ENCODE results near the gene QRICH2.

DNA sequence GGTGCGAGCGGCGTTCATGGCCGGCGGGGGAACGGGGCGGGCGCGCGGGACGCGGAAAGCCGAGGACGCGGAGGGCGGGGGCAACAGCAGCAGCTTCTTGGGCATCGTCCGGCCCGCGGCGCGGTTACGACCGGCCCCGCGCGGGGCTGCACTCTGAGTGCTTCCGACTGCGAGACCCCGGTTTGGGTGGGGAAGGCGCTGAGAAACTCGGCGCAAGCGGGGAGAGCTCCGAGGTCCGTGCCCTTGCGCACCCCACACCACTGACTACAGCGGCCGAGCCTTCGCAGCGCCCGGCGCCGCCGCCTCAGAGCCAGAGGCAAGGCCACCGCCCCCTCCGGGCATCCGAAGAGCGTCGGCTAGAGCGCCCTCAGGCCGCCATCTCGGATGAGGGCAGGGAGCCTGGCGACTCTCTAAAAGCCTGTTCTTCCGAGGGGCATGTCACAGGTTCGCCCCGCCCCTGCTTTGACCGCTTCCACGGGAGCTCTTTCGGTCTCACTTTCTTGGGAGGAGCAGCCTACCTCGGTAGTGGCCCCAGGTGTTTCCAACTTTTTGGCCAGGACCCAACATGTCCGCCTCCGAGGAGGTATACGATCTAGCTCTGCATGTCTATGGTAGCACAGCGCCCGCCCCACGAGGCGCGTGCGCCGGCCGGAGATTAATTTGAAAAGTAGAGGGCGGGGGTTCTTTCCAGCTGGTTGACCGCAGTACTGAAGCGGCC, 45.7 kb upstream of the QRICH2 start, which contains the start of gene PRPSAP1:
- TF ChIP-seq, protein P1, sequence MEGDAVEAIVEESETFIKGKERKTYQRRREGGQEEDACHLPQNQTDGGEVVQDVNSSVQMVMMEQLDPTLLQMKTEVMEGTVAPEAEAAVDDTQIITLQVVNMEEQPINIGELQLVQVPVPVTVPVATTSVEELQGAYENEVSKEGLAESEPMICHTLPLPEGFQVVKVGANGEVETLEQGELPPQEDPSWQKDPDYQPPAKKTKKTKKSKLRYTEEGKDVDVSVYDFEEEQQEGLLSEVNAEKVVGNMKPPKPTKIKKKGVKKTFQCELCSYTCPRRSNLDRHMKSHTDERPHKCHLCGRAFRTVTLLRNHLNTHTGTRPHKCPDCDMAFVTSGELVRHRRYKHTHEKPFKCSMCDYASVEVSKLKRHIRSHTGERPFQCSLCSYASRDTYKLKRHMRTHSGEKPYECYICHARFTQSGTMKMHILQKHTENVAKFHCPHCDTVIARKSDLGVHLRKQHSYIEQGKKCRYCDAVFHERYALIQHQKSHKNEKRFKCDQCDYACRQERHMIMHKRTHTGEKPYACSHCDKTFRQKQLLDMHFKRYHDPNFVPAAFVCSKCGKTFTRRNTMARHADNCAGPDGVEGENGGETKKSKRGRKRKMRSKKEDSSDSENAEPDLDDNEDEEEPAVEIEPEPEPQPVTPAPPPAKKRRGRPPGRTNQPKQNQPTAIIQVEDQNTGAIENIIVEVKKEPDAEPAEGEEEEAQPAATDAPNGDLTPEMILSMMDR (IDR thresholded peaks at IDR 0.05): peak in 3 of 4 experiments; percentile 27 to 42 (median 35)
- TF ChIP-seq POLR2A (IDR thresholded peaks at IDR 0.05) (peak; percentile 61 to 75), EP300 (IDR thresholded peaks at IDR 0.05) (no peak), POLR2AphosphoS5 (IDR thresholded peaks at IDR 0.05) (peak; percentile 79 to 90 (median 88))
